HG03135 (cell line): ENCODE data around the gene RBMS3.

Experiments
- ATAC-seq: cut with Tn5 transposase; IDR thresholded peaks from one replicate; pipeline ENCODE4 v1.9.1; 2021; ENCODE audit warnings: mild to moderate bottlenecking, moderate library complexity; ENCODE audit not compliant: unreplicated experiment

The RBMS3 gene

DNA sequence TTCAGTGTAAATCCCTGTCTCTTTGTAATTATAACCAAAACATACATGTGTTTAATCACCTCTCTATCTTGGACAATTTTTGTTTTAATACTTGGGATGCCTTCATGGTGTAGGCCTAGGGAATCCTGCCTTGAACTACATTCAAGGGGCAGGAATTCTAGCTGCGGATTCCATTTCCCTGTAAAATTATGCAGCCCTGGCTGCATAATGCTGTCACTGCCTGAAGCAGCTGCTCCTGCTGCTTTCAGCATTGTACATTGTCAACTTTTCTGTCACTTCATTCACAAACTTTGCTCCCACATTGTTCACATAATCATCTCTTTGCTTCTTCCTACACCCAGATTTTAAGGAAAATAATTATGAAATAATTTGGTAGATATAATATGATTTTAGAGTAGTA, 638.7 kb downstream of the RBMS3 start:
- no peak for ATAC-seq

GRCh38 chr3:29922992-29923746, 642.3 kb downstream of the RBMS3 start:
- no peak for ATAC-seq

GRCh38 chr3:29924783-29925561, 644.1 kb downstream of the RBMS3 start:
- no peak for ATAC-seq

DNA sequence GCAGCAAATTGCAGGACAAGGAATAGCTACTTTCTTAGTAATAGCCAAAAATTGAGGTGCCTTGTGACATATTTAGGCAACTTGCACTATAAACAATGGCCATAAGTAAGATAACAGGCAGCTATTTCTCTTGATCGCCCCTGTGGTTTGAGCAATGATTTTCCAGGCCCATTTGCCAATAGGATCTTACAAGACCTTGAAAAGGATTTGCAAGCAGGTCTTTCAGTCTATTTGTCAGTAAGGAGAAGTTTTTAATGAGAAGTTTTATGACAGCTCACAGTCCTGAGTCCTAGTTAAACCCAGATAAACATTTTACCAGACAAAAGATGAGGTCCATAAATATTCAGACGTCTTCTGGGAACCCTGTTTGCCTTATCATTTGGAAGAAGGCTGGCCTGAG, 645.5 kb downstream of the RBMS3 start:
- no peak for ATAC-seq

GRCh38 chr3:29932696-29933325, 651.9 kb downstream of the RBMS3 start:
- no peak for ATAC-seq

GRCh38 chr3:29933802-29934490, 653.1 kb downstream of the RBMS3 start:
- no peak for ATAC-seq

DNA sequence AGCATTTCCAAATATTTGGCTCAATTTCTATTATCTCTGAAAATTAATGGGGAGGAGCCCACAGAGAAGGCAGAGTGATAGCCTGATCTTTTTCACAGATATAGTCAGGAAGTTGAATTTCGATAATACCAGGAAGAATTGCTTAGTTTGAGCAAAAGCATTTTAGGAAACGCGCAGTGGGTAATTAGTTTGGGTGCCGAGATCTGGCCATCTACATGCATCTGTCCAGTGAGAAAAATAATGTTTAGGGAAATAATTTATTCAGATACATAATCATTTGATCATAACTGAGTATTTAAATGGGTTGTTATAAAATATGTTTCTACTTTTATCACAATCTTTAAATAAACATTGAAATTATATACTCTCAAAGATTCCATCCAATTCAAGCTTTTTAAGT, 653.9 kb downstream of the RBMS3 start:
- ATAC-seq, result no peak

DNA sequence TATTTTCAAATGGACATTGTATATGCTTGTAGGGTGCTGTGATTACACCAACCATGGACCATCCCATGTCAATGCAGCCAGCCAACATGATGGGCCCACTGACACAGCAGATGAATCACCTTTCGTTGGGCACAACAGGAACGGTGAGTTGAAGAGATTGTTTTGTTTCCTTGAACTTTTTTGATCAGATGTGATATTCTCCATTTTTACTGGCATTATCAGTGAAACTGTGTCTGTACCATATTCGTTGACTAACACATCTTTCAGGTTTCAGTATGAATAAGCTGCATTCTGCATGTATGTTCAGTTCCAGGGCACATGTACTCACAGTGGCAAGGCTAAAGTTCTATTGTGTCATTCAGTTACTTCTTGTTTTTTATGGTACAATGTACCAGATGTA, 655.2 kb downstream of the RBMS3 start:
- peak; percentile 74 for ATAC-seq

DNA sequence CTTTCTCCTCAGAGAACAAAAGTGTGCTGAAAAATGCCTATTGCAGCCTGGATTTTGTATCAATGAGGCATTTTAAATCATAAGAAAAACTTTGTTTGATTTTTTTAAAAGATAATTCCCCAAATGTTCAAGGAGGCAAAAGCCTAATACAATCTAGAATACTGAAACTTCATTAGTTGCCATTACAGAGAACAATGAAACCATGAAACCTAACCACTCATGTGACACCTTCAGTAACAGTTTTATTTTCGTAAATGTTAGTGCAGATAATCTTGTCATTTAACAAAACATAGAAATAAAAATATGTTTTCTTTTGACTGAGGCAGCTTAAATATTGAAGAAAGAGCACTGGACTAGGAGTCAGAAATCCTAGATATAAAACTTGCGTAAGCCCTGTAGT, 655.9 kb downstream of the RBMS3 start:
- no peak for ATAC-seq

- ATAC-seq, result no peak
Observed at GRCh38 chr3:29937185-29937584, 656.3 kb downstream of the RBMS3 start.

GRCh38 chr3:29940759-29941323, 660.0 kb downstream of the RBMS3 start:
- no peak for ATAC-seq

GRCh38 chr3:29942297-29942696, 661.4 kb downstream of the RBMS3 start:
- ATAC-seq, result no peak

DNA sequence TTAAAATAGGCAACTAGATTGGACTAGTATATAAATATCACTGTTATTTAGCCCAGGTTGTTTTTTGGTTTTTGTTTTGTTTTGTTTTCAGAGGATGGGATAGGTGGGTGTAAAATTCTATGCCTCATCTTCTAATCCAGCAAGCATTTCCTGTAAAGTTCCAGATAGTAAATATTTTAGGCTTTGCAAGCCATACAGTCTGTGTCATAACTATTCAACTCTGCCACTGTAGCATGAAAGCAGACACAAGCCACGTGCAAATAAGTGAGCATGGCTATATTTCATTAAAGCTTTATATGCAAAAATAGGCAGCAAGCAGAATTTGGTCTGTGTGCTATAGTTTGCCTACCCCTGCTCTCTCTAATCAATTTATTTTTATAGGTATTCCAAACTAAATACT, 668.3 kb downstream of the RBMS3 start:
- no peak for ATAC-seq

- no peak for ATAC-seq
Observed at GRCh38 chr3:29949940-29950616, 669.2 kb downstream of the RBMS3 start.

- no peak for ATAC-seq
Observed at GRCh38 chr3:29952431-29952830, 671.6 kb downstream of the RBMS3 start.

DNA sequence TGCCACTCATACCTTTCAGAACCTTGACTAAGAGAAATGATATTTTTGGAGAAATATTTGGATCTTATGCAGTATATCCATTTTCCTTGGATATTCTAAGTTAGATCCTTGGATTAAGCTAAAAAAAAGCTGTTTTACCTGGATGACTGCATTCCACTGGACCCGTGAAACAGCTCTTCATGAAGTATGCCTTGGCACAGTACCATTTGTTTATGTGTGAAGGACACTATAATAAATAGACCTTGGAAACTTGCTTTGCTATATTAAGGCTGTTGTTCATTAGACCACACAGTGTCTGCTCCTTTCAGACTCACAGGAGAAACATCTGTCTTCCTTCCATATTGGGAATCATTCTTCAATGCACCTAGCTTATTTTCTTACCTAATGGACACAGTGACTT, 674.5 kb downstream of the RBMS3 start:
- no peak for ATAC-seq

GRCh38 chr3:29958816-29959215, 677.9 kb downstream of the RBMS3 start:
- no peak for ATAC-seq

DNA sequence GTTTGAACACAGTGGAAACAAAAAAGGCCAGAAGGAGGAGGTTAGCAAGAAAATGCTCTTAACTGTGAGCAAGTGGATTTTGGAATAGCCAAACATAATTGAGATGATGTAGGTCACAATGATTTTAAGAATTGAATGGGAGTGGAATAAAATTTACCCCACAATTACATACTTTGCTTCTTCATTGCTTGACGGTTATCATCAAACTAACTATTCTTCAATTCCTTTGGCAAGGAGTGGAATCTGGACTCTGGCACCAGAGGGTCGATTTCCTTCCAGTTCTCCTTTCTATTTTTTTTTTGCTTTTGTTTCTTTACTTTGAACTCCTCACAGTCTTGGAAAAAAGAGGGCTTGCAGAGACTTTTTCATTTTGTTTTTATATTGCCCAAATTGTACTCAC, 691.0 kb downstream of the RBMS3 start:
- no peak for ATAC-seq

DNA sequence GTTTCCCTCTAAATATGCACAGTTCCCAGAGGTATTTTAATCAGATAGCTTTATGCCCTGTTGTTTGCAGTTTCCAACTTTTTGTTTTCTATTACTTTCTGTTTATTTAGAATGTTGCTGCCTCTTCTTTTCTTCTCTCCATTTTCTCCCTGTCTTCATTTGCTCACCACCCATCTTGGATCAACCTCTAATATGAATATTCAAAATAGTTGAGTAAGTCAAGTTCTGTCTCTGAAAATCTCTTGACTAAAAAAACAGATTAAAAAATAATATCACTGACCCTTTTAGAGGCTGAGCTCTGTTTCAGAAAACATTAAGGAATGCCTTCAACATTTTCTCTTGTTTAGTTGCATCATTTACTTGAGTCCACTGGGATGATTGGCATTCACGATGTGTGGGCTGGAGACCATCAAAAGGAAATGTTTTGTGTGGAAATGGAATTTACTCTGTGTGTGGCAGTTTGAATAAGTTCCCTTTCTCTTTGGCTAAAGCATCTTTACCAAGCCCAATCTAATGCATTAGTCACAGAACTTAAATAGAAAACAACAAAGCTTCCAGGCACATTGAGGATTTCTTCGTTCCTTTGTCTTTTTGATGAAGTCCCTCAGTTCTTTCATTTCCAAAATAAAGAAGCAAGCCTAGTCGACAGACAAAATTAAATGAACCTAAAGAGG, 691.6 kb downstream of the RBMS3 start:
- ATAC-seq, result no peak

DNA sequence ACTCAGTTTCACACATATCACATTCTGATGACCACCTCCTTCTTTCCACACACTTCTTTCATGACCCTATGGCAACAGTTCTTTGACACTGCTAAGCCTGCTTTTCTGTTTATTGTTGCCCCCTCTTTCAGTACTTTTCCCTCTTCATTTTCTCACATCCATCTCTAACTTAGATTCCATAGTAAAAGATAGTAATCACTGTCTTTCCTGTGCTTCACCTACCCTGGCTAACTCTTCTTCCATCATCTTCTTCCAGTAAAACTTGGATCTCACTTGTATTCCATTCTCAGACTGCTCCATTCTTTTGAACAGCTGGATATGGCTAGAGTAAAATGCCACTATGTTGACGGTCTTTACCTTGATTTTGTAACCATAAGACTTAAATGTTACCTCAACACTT, 692.9 kb downstream of the RBMS3 start:
- no peak for ATAC-seq
